WTC11 (cell line): ENCODE measurements around the gene SEC24B.

ENCODE experiments used
- ATF2 ChIP-seq: sonication (generic); formaldehyde crosslinking; IDR thresholded peaks from 2 replicates; pipeline ENCODE4 v1.8.1; 2022; ENCODE audit warnings: low read depth, missing genetic modification reagents, borderline replicate concordance
- CTCF ChIP-seq: fragments of 200-600 bp; IDR thresholded peaks from 2 replicates; pipeline ENCODE4 v1.8.0; 2022; ENCODE audit warnings: antibody characterized with exemption
- E2F4 ChIP-seq: sonication (generic); formaldehyde crosslinking; IDR thresholded peaks from 2 replicates; pipeline ENCODE4 v1.8.1; 2022; ENCODE audit warnings: low read depth, mild to moderate bottlenecking, moderate library complexity, missing genetic modification reagents, borderline replicate concordance
- E2F5 ChIP-seq: sonication (generic); formaldehyde crosslinking; IDR thresholded peaks from 2 replicates; pipeline ENCODE4 v1.8.1; 2022; ENCODE audit warnings: mild to moderate bottlenecking, moderate library complexity, missing genetic modification reagents
- ELF4 ChIP-seq: sonication (generic); formaldehyde crosslinking; IDR thresholded peaks from 2 replicates; pipeline ENCODE4 v1.8.1; 2022; ENCODE audit warnings: low read depth, mild to moderate bottlenecking, moderate library complexity, missing genetic modification reagents
- ETV6 ChIP-seq: sonication (generic); formaldehyde crosslinking; IDR thresholded peaks from 2 replicates; pipeline ENCODE4 v1.8.1; 2022; ENCODE audit warnings: mild to moderate bottlenecking, missing genetic modification reagents
- RELA ChIP-seq: sonication (generic); formaldehyde crosslinking; IDR thresholded peaks from 2 replicates; pipeline ENCODE4 v1.8.1; 2022; ENCODE audit warnings: missing genetic modification reagents, mild to moderate bottlenecking, borderline replicate concordance
- TCF7 ChIP-seq: sonication (generic); formaldehyde crosslinking; IDR thresholded peaks from 2 replicates; pipeline ENCODE4 v1.8.0; 2022; ENCODE audit warnings: mild to moderate bottlenecking, low read depth, missing genetic modification reagents, moderate library complexity
- USF1 ChIP-seq: sonication (generic); formaldehyde crosslinking; IDR thresholded peaks from 2 replicates; pipeline ENCODE4 v1.8.0; 2022; ENCODE audit warnings: mild to moderate bottlenecking, missing genetic modification reagents
- ZNF281 ChIP-seq: sonication (generic); formaldehyde crosslinking; IDR thresholded peaks from 2 replicates; pipeline ENCODE4 v1.8.0; 2023; ENCODE audit warnings: mild to moderate bottlenecking, missing genetic modification reagents

- TF ChIP-seq CTCF (no peak), E2F4 (CRISPR knock-in tag) (no peak), USF1 (CRISPR knock-in tag) (no peak), RELA (CRISPR knock-in tag) (no peak), ZNF281 (no peak), E2F5 (CRISPR knock-in tag) (no peak), ELF4 (CRISPR knock-in tag) (no peak), ATF2 (CRISPR knock-in tag) (no peak), ETV6 (CRISPR knock-in tag) (no peak), TCF7 (CRISPR knock-in tag) (no peak)
Measured at GRCh38 chr4:109499513-109499912, 65.9 kb downstream of the SEC24B start.
